ENCODE data around the gene ZNF827.

The ZNF827 gene

GRCh38 chr4:145821766-145822165 lies 116.9 kb downstream of the ZNF827 start:
- no peak for DNase-seq

GRCh38 chr4:145820407-145820806 lies 118.2 kb downstream of the ZNF827 start:
- no peak for DNase-seq

- no peak for DNase-seq
These were observed 118.8 kb downstream of the ZNF827 start for GRCh38 chr4:145819853-145820181.

GRCh38 chr4:145819101-145819852 lies 119.3 kb downstream of the ZNF827 start:
- no peak for DNase-seq

- no peak for DNase-seq
These were observed 120.6 kb downstream of the ZNF827 start for GRCh38 chr4:145818011-145818410.

- no peak for DNase-seq
These were observed 122.5 kb downstream of the ZNF827 start for GRCh38 chr4:145816091-145816490.

GRCh38 chr4:145815626-145816025 lies 123.0 kb downstream of the ZNF827 start:
- DNase-seq, result no peak

GRCh38 chr4:145815027-145815612 lies 123.5 kb downstream of the ZNF827 start:
- DNase-seq, result no peak

- DNase-seq, result no peak
These were observed 124.4 kb downstream of the ZNF827 start for GRCh38 chr4:145814246-145814645.

- DNase-seq, result no peak
These were observed 125.7 kb downstream of the ZNF827 start for GRCh38 chr4:145812919-145813318.

GRCh38 chr4:145808848-145809512 lies 129.6 kb downstream of the ZNF827 start:
- DNase-seq, result no peak

GRCh38 chr4:145808021-145808650 lies 130.5 kb downstream of the ZNF827 start:
- DNase-seq, result peak; percentile 27

- DNase-seq, result no peak
These were observed 133.1 kb downstream of the ZNF827 start for GRCh38 chr4:145805490-145805889.

- DNase-seq, result no peak
These were observed 134.5 kb downstream of the ZNF827 start for GRCh38 chr4:145804116-145804515.

- DNase-seq, result no peak
These were observed 139.4 kb downstream of the ZNF827 start for GRCh38 chr4:145799223-145799622.

- no peak for DNase-seq
These were observed 141.3 kb downstream of the ZNF827 start for GRCh38 chr4:145797278-145797677.

- DNase-seq, result no peak
These were observed 142.3 kb downstream of the ZNF827 start for GRCh38 chr4:145796346-145796745.

GRCh38 chr4:145795521-145795920 lies 143.1 kb downstream of the ZNF827 start:
- no peak for DNase-seq

- DNase-seq, result no peak
These were observed 146.2 kb downstream of the ZNF827 start for GRCh38 chr4:145792429-145792828.

- no peak for DNase-seq
These were observed 146.6 kb downstream of the ZNF827 start for GRCh38 chr4:145791988-145792387.

- no peak for DNase-seq
These were observed 149.9 kb downstream of the ZNF827 start for GRCh38 chr4:145788755-145789154.

- DNase-seq, result no peak
These were observed 151.8 kb downstream of the ZNF827 start for GRCh38 chr4:145786830-145787229.

GRCh38 chr4:145786261-145786660 lies 152.4 kb downstream of the ZNF827 start:
- no peak for DNase-seq
